GM18517 (cell line): ENCODE results near the gene PSD2.

Source experiments
- ATAC-seq: cut with Tn5 transposase; IDR thresholded peaks from one replicate; pipeline ENCODE4 v1.9.1; 2021; ENCODE audit warnings: mild to moderate bottlenecking, moderate library complexity; ENCODE audit not compliant: unreplicated experiment

Gene PSD2

GRCh38 chr5:139763280-139763929 lies 32.2 kb upstream of the PSD2 start:
- ATAC-seq, result no peak

GRCh38 chr5:139763930-139764791 lies 31.4 kb upstream of the PSD2 start:
- no peak for ATAC-seq

DNA sequence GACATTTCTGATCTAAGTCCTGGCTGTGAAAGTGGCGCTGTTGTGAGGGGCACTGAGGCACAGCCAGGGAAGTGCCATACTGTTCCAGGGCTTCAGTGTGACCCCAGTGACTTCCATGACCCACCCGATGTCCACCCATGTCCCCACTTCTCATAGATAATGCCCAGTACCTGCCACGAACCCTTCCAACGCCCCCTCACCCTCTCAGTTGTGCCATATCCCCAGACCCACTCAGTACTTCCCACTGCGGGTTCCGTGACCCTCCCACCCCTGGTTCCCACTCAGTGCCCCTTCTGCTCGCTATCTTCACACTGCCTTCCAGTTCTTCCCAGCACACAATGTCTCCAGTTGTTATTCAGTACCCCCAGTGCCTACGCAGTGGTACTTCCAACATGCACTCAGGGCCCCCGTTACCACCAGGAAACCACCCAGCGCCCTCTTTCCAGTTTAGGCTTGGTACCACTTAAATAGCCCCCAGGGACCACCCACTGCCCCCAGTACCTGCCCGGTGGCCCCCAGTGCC lies 30.7 kb upstream of the PSD2 start:
- no peak for ATAC-seq

GRCh38 chr5:139765409-139766217 lies 30.0 kb upstream of the PSD2 start:
- peak; percentile 74 for ATAC-seq

DNA sequence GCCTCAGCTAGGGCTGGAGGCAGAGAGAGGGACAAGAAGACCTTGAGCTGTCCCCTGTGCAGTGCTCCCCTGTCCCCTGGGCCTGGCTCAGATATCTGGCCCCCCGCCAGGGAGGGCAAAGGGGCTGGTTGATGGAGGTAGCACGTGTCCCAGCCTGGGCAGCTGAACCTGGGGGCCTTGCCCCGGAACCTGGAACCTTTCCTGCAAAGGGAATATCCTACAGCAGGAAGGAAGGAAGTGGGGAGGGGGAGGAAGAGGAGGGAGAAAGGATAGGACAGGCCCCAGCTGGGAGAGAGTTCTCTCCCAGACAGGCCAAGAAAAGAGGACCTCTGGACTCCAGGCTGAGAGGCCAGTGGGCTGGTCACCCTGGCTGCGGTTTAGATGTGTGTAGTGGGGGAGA lies 27.6 kb upstream of the PSD2 start:
- no peak for ATAC-seq

DNA sequence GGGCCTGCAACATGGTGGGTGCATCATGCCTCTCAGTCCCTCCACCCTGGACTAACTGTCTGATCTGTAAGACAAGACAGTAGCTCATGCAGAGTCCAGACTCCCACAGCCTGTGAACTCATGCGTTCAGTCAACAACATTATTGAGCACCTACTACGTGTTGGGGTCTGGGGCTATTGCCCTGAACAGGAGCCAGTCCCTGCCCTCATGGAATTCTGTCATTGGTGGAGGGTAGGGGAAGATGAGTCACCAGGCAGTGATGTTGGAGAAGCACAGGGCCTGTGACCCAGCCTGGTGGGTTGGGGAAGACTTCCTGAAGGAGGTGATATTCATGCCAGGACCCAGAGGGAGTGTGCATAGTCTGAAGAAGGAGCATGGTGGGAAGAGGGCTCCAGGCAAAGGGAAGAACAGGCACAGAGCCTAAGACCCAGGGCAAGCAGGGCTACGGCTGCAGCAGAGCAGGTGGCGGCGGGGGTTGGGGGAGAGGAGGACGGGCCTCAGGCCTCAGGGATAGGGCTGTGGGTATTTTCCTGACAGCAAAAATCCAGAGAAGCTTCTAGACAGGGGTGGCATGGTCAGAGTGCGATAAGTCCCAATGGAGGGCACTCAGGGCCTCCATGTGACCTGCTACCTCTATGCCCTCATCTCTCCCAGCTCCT lies 26.7 kb upstream of the PSD2 start:
- no peak for ATAC-seq

- no peak for ATAC-seq
Observed at GRCh38 chr5:139769477-139769876, 26.1 kb upstream of the PSD2 start.

DNA sequence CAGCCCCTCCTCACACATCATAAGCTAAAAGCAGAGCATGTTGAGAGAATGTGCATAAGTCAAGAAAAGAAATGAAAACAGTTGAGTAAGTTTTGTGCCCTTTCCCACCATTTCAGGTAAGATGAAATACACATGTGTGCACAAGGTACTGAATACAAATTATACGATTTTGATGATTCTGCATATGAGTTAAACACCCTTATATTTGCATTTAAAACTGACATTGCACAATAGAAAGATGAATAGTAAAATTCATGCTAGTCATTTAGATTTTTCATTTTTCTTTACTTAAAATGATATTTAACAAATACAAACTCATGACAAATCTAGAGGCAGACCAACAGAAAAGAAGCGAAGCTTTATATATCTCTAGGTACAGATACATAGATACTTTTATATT lies 24.9 kb upstream of the PSD2 start:
- ATAC-seq, result no peak

GRCh38 chr5:139772089-139772791 lies 23.4 kb upstream of the PSD2 start:
- ATAC-seq, result no peak

- no peak for ATAC-seq
Observed at GRCh38 chr5:139772927-139773690, 22.5 kb upstream of the PSD2 start.

DNA sequence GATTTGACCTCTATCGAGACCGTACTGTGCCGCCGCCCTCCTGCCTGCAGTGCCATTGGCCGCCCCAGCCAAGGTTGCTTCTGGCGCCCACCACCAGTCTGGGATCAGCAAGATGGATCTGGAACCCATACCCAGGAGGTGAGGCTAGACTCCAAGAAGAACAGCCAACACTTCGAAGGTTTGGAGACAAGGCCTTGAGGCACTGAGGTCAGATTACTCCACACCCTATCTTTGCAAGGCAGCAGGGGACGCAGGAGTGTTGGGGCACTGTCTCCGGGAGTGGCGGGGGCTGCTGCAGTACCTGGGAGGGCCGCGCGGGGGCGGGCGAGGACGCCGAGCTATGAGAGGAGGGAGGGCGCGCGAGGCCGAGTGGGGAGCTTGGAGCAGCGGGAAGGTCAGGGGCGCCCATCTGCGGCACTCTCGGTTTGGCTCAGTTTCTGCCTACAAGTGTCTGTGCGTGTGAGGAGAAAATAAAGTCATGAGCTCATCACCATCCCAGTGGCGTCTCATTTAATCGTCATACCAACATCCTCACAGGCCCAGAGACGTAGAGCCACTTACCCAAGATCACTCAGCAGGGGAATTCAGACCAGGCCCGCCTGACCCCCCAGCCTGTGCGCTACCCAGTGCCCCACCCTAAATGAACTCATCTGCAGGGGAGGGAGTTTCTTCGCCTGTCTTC lies 20.5 kb upstream of the PSD2 start:
- peak; percentile 76 for ATAC-seq

GRCh38 chr5:139775872-139776271 lies 19.7 kb upstream of the PSD2 start:
- no peak for ATAC-seq

DNA sequence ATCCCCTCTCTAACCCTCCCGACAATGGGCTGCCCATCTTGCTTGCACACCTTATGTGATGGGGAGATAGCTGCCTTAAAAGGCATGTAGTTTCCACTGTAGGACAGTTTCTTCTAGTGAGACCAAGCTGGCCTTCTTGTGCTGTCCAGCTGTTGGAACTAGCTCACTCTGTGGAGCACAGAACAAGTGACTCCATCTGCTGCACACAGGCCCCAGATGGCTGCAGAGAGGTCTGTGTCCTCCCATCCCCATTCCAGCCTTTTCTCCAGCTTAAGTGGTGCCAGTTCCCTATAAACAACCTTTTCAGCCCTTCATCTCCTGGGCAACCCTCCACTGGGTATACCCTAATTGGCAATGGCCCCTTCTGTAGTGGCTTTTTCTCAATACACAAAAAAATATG lies 18.7 kb upstream of the PSD2 start:
- no peak for ATAC-seq

DNA sequence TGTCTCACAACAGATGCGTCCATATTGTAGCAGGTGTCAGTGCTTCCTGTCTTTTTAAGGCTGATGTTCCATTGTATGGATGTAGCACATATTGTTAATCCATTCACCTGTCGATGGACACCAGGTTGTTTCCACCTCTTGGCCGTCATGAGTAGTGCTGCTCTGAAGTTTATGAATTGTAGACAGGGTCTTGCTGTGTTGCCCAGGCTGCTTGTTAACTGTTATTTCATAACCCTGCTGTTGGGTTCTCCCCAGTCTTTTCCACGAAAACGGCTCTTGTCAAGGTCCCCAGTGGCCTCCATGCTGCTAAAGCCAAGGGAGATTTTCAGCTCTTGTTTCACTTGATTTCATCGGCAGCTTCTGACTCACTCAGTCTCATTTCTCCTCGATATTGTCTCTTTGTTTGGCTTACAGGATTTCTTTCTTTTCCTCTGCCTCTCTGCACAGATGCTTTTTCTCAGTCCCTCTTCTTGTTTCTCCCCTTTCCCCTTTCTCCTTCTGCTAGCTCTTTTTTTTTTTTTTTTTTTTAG lies 12.1 kb upstream of the PSD2 start:
- ATAC-seq, result no peak

- ATAC-seq, result no peak
Observed at GRCh38 chr5:139784488-139784887, 11.1 kb upstream of the PSD2 start.

- ATAC-seq, result no peak
Observed at GRCh38 chr5:139787257-139787567, 8.4 kb upstream of the PSD2 start.

DNA sequence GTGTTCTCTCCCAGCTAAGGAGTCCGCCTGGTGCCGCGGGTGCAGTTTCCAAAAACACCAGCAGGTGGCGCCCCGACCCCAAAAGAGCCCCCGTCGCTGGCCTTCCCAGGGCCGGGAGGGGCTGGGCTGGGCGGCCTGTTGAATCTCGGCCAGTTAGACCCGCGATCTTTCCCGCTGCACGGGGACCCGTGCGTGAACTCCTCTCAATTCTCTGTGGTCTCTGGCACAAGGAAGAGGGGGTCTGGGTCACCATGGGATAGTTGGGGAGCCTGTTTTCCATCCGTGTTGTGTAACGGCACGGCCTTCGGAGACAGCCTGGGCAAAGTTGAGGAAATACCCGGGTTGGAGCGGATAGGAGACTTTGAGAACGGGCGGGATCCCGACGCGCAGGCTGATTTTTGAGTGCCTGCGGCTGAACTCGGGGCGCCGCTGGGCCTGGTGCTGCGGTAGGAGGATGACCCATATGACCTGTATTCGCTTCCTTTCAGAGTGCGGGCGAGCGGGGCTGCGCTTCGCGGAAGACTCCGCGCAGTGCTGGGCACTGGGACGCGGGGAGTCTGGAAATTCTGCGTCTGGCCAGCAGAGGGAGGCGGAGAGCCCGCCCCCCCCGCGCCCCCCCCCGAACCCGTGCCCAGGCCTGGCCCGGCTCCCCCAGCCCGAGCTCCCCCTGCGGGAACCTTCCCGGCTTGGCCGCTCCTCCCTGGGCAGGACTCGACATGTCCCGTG lies 7.9 kb upstream of the PSD2 start:
- ATAC-seq, result peak; percentile 80

GRCh38 chr5:139788294-139788910 lies 7.2 kb upstream of the PSD2 start:
- ATAC-seq, result no peak
